H9 (cell line): ENCODE measurements around the gene EFS. TPM values are rescaled to one million over a fixed set of nuclear protein-coding genes. Genes with fewer than 3 reads are reported as not detected.
A peak's percentile ranks its signal among the peaks of the same experiment; 100 is the strongest.

Experiments
- DNase-seq: peaks from one replicate; pipeline ENCODE4 v3.0.0-alpha.2; 2017
- H2AFZ ChIP-seq: one replicate; pipeline ENCODE4 v1.6.1; 2013; ENCODE audit warnings: mild to moderate bottlenecking, low read length, control low read depth, moderate library complexity
- H2AK5ac ChIP-seq: 2 replicates; pipeline ENCODE4 v1.6.1; 2013; ENCODE audit warnings: low read length, control low read depth, mixed read lengths; ENCODE audit not compliant: insufficient read length
- H2BK120ac ChIP-seq: one replicate; pipeline ENCODE4 v1.6.1; 2013; ENCODE audit warnings: low read depth, mild to moderate bottlenecking, low read length, control low read depth, inconsistent platforms; ENCODE audit not compliant: poor library complexity, severe bottlenecking
- H2BK12ac ChIP-seq: 2 replicates; pipeline ENCODE4 v1.6.1; 2013; ENCODE audit warnings: low read length, control low read depth, mixed read lengths, low read depth; ENCODE audit not compliant: insufficient read length
- H2BK15ac ChIP-seq: 2 replicates; pipeline ENCODE4 v1.6.1; 2013; ENCODE audit warnings: low read depth, low read length, control low read depth
- H2BK20ac ChIP-seq: one replicate; pipeline ENCODE4 v1.6.1; 2013; ENCODE audit warnings: low read depth, mild to moderate bottlenecking, low read length, control low read depth, inconsistent platforms; ENCODE audit not compliant: poor library complexity, severe bottlenecking
- H2BK5ac ChIP-seq: 2 replicates; pipeline ENCODE4 v1.6.1; 2013; ENCODE audit warnings: low read length, control low read depth, mixed read lengths; ENCODE audit not compliant: insufficient read length
- H3K14ac ChIP-seq: 2 replicates; pipeline ENCODE4 v1.6.1; 2013; ENCODE audit warnings: low read length, control low read depth; ENCODE audit not compliant: insufficient read depth
- H3K18ac ChIP-seq: 2 replicates; pipeline ENCODE4 v1.6.1; 2013; ENCODE audit warnings: low read depth, mild to moderate bottlenecking, mixed read lengths, low read length, control low read depth; ENCODE audit not compliant: insufficient read length
- H3K23ac ChIP-seq: 2 replicates; pipeline ENCODE4 v1.6.1; 2013; ENCODE audit warnings: low read length, control low read depth, mixed read lengths, low read depth; ENCODE audit not compliant: insufficient read length
- H3K23me2 ChIP-seq: 2 replicates; pipeline ENCODE4 v1.6.1; 2013; ENCODE audit warnings: low read depth, mild to moderate bottlenecking, mixed read lengths, low read length, control low read depth; ENCODE audit not compliant: insufficient read length, poor library complexity, severe bottlenecking
- H3K27ac ChIP-seq: 2 replicates; pipeline ENCODE4 v1.5.1; 2013; ENCODE audit warnings: low read length, control low read depth, mixed read lengths, low read depth; ENCODE audit not compliant: insufficient read length
- H3K27me3 ChIP-seq: 2 replicates; pipeline ENCODE4 v1.6.1; 2013; ENCODE audit warnings: low read length, control low read depth, inconsistent platforms; ENCODE audit not compliant: insufficient read depth
- H3K4ac ChIP-seq: 2 replicates; pipeline ENCODE4 v1.6.1; 2013; ENCODE audit warnings: low read depth, mild to moderate bottlenecking, control low read depth, inconsistent platforms, low read length, moderate library complexity
- H3K4me1 ChIP-seq: 2 replicates; pipeline ENCODE4 v1.6.1; 2013; ENCODE audit warnings: low read length, control low read depth, inconsistent platforms; ENCODE audit not compliant: insufficient read depth
- H3K4me2 ChIP-seq: 2 replicates; pipeline ENCODE4 v1.6.1; 2013; ENCODE audit warnings: low read length, control low read depth, mixed read lengths; ENCODE audit not compliant: insufficient read length, insufficient read depth
- H3K56ac ChIP-seq: 2 replicates; pipeline ENCODE4 v1.6.1; 2013; ENCODE audit warnings: low read depth, mild to moderate bottlenecking, mixed read lengths, low read length, control low read depth; ENCODE audit not compliant: insufficient read length
- H3K79me1 ChIP-seq: 2 replicates; pipeline ENCODE4 v1.6.1; 2013; ENCODE audit warnings: low read depth, mild to moderate bottlenecking, moderate library complexity, low read length, control low read depth, inconsistent platforms; ENCODE audit not compliant: insufficient read depth, poor library complexity, severe bottlenecking
- H3K79me2 ChIP-seq: 2 replicates; pipeline ENCODE4 v1.6.1; 2013; ENCODE audit warnings: low read length, control low read depth, inconsistent platforms; ENCODE audit not compliant: insufficient read depth
- H3K9ac ChIP-seq: 2 replicates; pipeline ENCODE4 v1.6.1; 2013; ENCODE audit warnings: low read length, control low read depth, mixed read lengths; ENCODE audit not compliant: insufficient read length; ENCODE audit errors: extremely low read depth
- H3K9me3 ChIP-seq: one replicate; pipeline ENCODE4 v1.6.1; 2013; ENCODE audit warnings: low read depth, low read length, inconsistent platforms; ENCODE audit not compliant: control insufficient read depth
- H3T11ph ChIP-seq: one replicate; pipeline ENCODE4 v1.6.1; 2013; ENCODE audit warnings: mild to moderate bottlenecking, low read length, control low read depth, inconsistent platforms
- H4K20me1 ChIP-seq: one replicate; pipeline ENCODE4 v1.6.1; 2013; ENCODE audit not compliant: control insufficient read depth, insufficient read length, insufficient read depth
- H4K5ac ChIP-seq: 2 replicates; pipeline ENCODE4 v1.6.1; 2013; ENCODE audit warnings: low read depth, mild to moderate bottlenecking, mixed read lengths, low read length, control low read depth; ENCODE audit not compliant: insufficient read length
- H4K8ac ChIP-seq: replicated peaks from 2 replicates; pipeline ENCODE4 v1.6.1; 2013; ENCODE audit warnings: low read length, control low read depth, mixed read lengths, low read depth; ENCODE audit not compliant: insufficient read length
- H4K91ac ChIP-seq: 2 replicates; pipeline ENCODE4 v1.6.1; 2013; ENCODE audit warnings: low read depth, mild to moderate bottlenecking, moderate library complexity, mixed read lengths, low read length, control low read depth; ENCODE audit not compliant: insufficient read length
- H3K27ac Mint-ChIP-seq, 3 experiments: 2 replicates in 2 of 3; 3 replicates in 1 of 3; pipeline ENCODE4 v1.8.0; 2020 to 2021; ENCODE audit warnings: mixed read lengths in 3 of 3, mild to moderate bottlenecking in 1 of 3, moderate library complexity in 1 of 3
- H3K27me3 Mint-ChIP-seq: 2 replicates; pipeline ENCODE4 v1.8.0; 2021; ENCODE audit warnings: low read depth, mild to moderate bottlenecking, moderate library complexity, mixed read lengths
- H3K36me3 Mint-ChIP-seq, 3 experiments: 2 replicates in 2 of 3; 3 replicates in 1 of 3; pipeline ENCODE4 v1.8.0; 2020 to 2021; ENCODE audit warnings: low read depth in 3 of 3, mixed read lengths in 3 of 3; ENCODE audit not compliant: insufficient read depth in 1 of 3
- H3K4me1 Mint-ChIP-seq, 2 experiments: 2 replicates each; pipeline ENCODE4 v1.8.0; 2020; ENCODE audit warnings: mixed read lengths in 2 of 2
- H3K4me3 Mint-ChIP-seq, 2 experiments: 2 replicates in 1 of 2; 3 replicates in 1 of 2; pipeline ENCODE4 v1.8.0; 2020 to 2021; ENCODE audit warnings: mild to moderate bottlenecking in 2 of 2, mixed read lengths in 2 of 2, moderate library complexity in 1 of 2
- H3K9me3 Mint-ChIP-seq, 2 experiments: 2 replicates in 1 of 2; 3 replicates in 1 of 2; pipeline ENCODE4 v1.8.0; 2020; ENCODE audit warnings: mild to moderate bottlenecking in 2 of 2, mixed read lengths in 2 of 2, moderate library complexity in 1 of 2
- WGBS: extraction: QIAGEN DNeasy Blood & Tissue Kit; methylation state at CpG from one replicate; pipeline ENCODE4 v1.1.7; 2013; ENCODE audit warnings: missing lambda C conversion rate, low lambda C conversion rate, mixed read lengths; ENCODE audit not compliant: insufficient read length; ENCODE audit errors: extremely low coverage; 5-methylcytosine and 5-hydroxymethylcytosine counted together
- total RNA-seq: library from RNA; stranded (reverse); gene quantifications from 2 replicates; pipeline ENCODE4 v1.2.1, GENCODE V29; 2021
- TF ChIP-seq, protein P1 (sequence below): fragments of 200-600 bp; sonication (generic); conservative IDR thresholded peaks from 3 replicates; pipeline ENCODE4 v1.8.0; 2021; ENCODE audit warnings: antibody characterized with exemption, mild to moderate bottlenecking

EFS gene
- total RNA-seq, 1 experiment from 2014 or later = 32.1 TPM

DNA sequence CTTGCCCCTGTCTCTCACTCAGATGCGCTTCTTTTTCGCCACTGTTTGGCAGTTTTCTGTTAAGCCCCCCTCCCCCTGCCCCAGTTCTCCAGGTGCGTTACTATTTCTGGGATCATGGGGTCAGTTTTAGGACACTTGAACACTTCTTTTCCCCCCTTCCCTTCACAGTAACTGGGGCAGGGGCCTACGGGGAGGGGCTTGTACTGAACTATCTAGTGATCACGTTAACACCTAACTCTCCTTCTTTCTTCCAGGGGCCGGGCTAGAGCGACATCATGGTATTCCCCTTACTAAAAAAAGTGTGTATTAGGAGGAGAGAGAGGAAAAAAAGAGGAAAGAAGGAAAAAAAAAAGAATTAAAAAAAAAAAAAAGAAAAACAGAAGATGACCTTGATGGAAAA lies 40.0 kb downstream of the EFS start:
- Mint-ChIP-seq H3K27me3 (no peaks in the 10 kb centered on the region; the same call in 1 of the 2 replicates), H3K36me3 (peaks cover 29 to 46% (median 42%) of the 10 kb centered on the region in 3 experiments), H3K9me3 (no peaks in the 10 kb centered on the region; a peak in 1 of 5 replicates), H3K4me3 (no peak overlapping the region), H3K4me1 (peaks cover 17 to 23% of the 10 kb centered on the region in 2 experiments), H3K27ac (peak overlapping the region in 1 of 3 experiments; percentile 48; a peak in 2 of 7 replicates)
- H2BK12ac ChIP-seq = no peak overlapping the region
- no peak overlapping the region for H4K5ac ChIP-seq
- TF ChIP-seq, protein P1, sequence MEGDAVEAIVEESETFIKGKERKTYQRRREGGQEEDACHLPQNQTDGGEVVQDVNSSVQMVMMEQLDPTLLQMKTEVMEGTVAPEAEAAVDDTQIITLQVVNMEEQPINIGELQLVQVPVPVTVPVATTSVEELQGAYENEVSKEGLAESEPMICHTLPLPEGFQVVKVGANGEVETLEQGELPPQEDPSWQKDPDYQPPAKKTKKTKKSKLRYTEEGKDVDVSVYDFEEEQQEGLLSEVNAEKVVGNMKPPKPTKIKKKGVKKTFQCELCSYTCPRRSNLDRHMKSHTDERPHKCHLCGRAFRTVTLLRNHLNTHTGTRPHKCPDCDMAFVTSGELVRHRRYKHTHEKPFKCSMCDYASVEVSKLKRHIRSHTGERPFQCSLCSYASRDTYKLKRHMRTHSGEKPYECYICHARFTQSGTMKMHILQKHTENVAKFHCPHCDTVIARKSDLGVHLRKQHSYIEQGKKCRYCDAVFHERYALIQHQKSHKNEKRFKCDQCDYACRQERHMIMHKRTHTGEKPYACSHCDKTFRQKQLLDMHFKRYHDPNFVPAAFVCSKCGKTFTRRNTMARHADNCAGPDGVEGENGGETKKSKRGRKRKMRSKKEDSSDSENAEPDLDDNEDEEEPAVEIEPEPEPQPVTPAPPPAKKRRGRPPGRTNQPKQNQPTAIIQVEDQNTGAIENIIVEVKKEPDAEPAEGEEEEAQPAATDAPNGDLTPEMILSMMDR = no peak
- no peak overlapping the region for H2AFZ ChIP-seq
- no peaks in the 10 kb centered on the region for H4K20me1 ChIP-seq
- H2BK5ac ChIP-seq = no peak overlapping the region
- H3K4ac ChIP-seq = no peak overlapping the region
- no peak overlapping the region for H4K91ac ChIP-seq
- peaks cover 13% of the 10 kb centered on the region for H3K23me2 ChIP-seq
- H3K14ac ChIP-seq = no peak overlapping the region
- no peak overlapping the region for H3K56ac ChIP-seq
- peaks cover 3% of the 10 kb centered on the region; the same call in 1 of the 2 replicates for H3K4me1 ChIP-seq
- no peak overlapping the region for H3K18ac ChIP-seq
- H2AK5ac ChIP-seq = no peak overlapping the region
- H3K4me2 ChIP-seq = no peak overlapping the region
- H3K79me1 ChIP-seq = peaks cover 4% of the 10 kb centered on the region
- H2BK20ac ChIP-seq = no peak overlapping the region
- DNase-seq = no peak
- H3K9me3 ChIP-seq = no peaks in the 10 kb centered on the region
- no peak overlapping the region for H2BK15ac ChIP-seq
- H2BK120ac ChIP-seq = no peak overlapping the region
- H3T11ph ChIP-seq = no peak overlapping the region
- H3K9ac ChIP-seq = no peak overlapping the region
- no peak overlapping the region for H3K27ac ChIP-seq
- WGBS = no CpG with 5 or more reads among the region's 7 CpGs
- peaks cover 10% of the 10 kb centered on the region; the same call in 1 of the 2 replicates for H3K79me2 ChIP-seq
- no peaks in the 10 kb centered on the region for H3K27me3 ChIP-seq
- H3K23ac ChIP-seq = no peak overlapping the region
- H4K8ac ChIP-seq = no peak overlapping the region
